KOPT-K1 (cell line): ENCODE measurements around the gene GULP1.
"Not testable (repeated sequence)": the region's sequence is repeated elsewhere in the genome, so short reads cannot be mapped to it uniquely, and the experiment has no call there.

Experiments used
- H3K27ac ChIP-seq: fragments of 200-600 bp; sonication (generic); 2 replicates; pipeline ENCODE4 v1.5.1; 2016; ENCODE audit warnings: antibody characterized with exemption, mild to moderate bottlenecking, low read depth, low read length; ENCODE audit not compliant: poor library complexity, severe bottlenecking
- H3K36me3 ChIP-seq: fragments of 200-600 bp; sonication (generic); 2 replicates; pipeline ENCODE4 v1.5.1; 2017; ENCODE audit warnings: antibody characterized with exemption, mild to moderate bottlenecking, low read length, moderate library complexity; ENCODE audit not compliant: insufficient read depth
- H3K9me3 ChIP-seq: fragments of 200-600 bp; sonication (generic); 2 replicates; pipeline ENCODE4 v1.5.1; 2017; ENCODE audit warnings: antibody characterized with exemption, low read length, mild to moderate bottlenecking; ENCODE audit not compliant: insufficient read depth, poor library complexity, severe bottlenecking

GULP1 gene

DNA sequence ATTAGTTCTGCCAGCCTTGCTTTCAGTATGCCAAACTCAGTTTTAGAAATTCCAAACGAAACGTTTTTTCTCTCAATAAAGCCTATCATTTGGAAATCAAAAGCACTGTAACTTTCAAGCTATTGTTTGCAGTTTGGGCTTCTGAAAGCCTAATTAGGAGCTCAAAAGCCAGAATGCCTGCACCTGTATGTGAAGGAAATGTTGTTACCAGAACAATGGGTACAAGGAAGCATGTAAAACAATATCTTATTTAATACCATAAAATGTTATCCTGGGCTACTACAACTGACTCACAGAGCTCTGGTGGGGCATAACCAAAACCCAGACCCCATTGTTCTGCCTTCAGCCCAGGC is 12.6 kb upstream of the GULP1 start:
- Histone ChIP-seq H3K36me3 (no peaks in the 10 kb centered on the region), H3K9me3 (no peaks in the 10 kb centered on the region), H3K27ac (no peak overlapping the region)

DNA sequence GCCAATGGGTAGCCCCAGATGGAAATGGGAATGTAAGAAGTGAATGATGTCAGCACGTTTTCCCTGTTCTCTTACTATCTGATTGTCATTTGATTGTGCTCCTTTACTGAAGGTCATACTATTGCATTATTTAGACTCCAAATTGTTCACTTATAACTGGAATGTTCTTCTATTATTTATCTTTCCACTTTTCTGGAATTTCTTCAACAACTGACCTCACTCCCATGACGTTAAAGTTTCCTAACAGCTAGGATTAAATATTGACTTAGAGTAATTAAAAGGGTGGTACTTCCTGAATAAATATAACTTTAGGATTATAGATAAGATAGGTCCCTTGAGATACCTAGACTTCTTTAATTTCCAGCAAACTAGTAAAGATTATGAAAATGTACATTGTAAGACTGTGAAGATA is 10.9 kb upstream of the GULP1 start:
- Histone ChIP-seq H3K36me3 (no peaks in the 10 kb centered on the region), H3K27ac (no peak overlapping the region), H3K9me3 (no peaks in the 10 kb centered on the region)

DNA sequence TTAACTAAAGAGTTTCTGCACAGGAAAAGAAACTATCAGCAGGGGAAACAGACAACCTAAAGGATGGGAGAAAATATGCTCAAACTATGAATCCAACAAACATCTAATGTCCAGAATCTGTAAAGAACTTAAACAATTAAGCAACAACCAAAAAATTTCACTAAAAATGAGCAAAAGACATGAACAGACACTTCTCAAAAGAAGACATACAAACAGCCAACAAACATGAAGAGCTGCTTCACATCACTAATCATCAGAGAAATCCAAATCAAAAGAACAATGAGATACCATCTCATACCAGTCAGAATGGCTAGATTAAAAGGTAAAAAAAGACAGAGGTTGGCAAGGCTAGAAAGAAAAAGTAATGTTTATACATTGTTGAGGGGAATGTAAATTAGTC is 8.8 kb upstream of the GULP1 start:
- no peak overlapping the region for H3K27ac ChIP-seq
- no peaks in the 10 kb centered on the region for H3K9me3 ChIP-seq
- no peaks in the 10 kb centered on the region for H3K36me3 ChIP-seq

DNA sequence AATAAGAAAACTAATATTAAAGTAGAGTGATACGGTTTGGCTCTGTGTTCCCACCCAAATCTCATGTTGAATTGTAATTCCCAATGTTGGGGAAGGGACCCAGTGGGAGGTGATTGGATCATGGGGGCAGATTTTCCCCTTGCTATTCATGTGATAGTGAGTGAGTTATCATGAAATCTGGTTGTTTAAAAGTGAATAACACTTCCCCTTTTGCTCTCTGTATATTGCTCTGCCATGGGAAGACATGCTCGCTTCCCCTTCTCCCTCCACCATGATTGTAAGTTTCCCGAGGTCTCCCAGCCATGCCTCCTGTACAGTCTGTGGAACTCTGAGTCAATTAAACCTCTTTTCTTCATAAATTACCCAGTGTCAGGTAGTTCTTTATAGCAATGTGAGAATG is 7.4 kb upstream of the GULP1 start:
- not testable (repeated sequence) for H3K27ac ChIP-seq, H3K9me3 ChIP-seq, H3K36me3 ChIP-seq

DNA sequence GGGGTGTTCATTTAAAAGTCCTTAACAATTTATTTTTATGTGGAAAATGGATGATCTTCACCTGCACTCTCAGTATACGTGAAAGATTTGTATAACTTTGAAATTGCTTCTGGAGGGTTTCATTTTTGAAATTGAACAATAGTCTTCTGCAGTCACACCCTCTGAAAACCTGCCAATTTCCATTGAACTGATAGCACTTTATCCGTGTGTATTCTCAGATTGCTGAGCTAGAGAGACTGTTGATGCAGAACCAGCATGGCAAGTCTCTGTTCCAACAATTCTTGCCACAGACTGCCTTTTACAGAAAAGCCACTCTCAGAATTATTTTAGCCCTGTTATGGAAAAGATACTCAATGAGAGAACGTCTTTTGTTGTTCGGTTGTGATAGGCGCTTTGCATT is 6.6 kb upstream of the GULP1 start:
- Histone ChIP-seq H3K36me3 (no peaks in the 10 kb centered on the region), H3K27ac (no peak overlapping the region), H3K9me3 (no peaks in the 10 kb centered on the region)

DNA sequence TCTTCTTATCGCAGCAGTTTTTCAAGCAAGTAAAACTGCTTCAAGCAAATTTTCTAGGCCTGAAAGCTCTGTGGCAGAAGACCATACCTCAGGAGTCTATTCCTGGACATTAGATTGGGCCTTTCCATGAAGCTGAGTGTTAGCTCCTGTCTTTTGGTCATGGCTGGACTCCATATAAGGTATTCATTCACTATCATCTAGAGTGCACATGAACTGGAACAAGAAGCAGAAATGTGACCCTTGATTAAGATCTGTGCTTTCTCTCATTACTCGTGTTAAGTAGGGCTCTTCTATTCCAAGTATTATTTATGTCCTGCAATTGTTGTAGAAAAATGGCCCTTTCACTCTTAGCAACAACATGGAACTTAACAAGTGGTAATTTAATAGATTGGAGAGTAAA is 5.9 kb upstream of the GULP1 start:
- Histone ChIP-seq H3K27ac (no peak overlapping the region), H3K36me3 (no peaks in the 10 kb centered on the region), H3K9me3 (no peaks in the 10 kb centered on the region)

DNA sequence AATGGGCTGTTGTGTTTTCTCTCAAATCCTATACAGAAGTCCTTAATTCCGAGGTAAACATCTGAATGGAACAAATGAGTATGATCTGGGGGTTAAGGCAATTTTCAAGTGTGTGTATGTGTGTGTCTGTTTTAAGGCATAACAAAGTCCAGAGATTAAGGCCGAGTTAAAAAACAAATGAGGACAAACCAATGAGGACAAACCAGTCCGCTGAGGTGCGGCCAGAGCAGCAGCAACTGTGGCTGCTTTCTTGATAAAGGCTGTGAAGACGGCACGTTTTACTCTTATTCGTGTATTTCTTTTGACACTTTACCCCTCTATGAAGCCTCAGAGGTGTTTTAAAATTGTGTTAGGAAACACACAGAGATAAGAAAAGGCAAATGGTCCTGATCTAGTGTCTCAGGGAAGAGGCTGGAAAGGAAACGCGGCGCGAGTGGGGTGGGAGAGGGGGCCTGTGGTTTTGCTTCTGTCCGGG is 495 bp upstream of the GULP1 start:
- no peaks in the 10 kb centered on the region for H3K36me3 ChIP-seq
- H3K9me3 ChIP-seq: no peaks in the 10 kb centered on the region
- no peak overlapping the region for H3K27ac ChIP-seq

DNA sequence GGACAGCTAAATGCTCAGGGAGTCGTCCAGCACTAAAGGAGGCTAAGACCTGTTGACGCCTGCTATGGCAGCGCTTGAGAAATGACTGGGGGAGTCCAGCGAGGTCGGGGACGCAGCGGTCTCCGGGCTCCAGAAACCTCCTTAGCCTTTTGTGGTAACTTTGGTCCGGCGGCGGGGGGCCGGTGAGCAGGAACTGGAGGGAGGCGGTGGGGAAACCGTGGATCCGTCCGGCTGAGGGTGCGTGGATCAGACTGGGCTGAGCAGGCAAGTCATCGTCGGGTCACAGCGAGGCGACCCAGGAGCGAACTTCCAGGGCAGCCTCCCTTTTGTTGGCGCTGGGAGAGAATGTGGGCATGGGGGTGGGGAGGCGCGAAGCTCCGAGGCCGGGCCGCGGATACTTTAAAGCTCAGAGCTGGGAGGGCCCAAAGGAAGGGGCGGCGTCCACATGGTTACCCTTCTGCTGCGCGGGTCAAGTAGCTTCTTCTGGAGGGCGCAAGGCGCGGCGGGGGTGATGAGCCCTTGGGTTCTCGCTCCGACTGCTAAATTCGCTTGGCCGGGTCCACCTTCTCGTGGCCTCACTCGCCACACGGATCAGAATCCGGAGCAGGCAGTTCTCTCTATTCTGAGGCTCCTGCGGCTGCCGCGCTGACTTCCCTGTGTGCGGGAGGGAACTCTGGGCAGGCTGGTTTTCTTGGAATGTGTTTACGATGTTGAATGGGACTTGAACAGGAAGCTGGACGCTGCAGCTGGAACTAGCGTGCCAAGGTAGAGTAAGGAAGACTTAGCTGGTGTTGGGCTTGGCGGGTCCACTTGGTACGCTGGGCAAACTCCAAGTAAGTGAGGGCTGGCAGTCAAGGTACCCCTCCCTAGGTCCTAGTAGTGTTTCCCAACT is 920 bp downstream of the GULP1 start:
- H3K9me3 ChIP-seq: no peaks in the 10 kb centered on the region
- no peak overlapping the region for H3K27ac ChIP-seq
- no peaks in the 10 kb centered on the region for H3K36me3 ChIP-seq

DNA sequence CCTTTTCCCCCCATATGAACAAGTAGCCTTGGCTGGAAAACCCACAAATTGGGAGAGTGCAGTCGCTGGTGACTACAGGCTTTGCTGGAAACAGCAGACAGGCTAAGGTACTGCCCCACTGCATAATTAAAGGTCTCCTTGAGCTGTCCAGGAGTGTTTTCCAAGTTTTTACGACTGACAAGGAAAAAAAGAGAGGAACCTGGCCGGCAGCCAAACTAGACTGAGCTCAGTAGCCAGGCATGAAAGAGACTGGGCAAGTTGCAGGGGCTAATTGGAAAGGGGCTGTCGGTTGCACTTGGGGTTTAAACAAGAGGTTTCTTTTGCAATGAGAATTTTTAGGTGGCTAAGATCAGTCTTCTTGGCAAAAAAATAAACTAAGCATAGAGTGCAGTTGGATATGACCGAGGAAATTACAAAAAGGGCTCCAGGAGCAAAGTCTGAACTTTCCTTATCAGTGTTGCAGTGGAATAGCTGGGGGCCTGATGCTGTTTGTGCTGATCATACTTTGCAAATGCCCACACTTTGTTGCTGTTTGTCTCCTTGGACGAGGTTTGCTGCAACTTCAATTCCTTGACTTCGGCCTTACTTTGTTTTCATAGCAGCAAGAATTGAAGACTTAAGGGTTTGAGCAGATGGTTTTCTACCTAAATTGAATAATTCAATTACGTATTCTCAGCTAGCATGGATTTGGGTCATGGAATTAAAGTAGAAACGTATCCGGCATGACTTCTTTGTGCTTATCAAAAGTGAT is 2.1 kb downstream of the GULP1 start:
- no peak overlapping the region for H3K27ac ChIP-seq
- H3K9me3 ChIP-seq: no peaks in the 10 kb centered on the region
- H3K36me3 ChIP-seq: no peaks in the 10 kb centered on the region

DNA sequence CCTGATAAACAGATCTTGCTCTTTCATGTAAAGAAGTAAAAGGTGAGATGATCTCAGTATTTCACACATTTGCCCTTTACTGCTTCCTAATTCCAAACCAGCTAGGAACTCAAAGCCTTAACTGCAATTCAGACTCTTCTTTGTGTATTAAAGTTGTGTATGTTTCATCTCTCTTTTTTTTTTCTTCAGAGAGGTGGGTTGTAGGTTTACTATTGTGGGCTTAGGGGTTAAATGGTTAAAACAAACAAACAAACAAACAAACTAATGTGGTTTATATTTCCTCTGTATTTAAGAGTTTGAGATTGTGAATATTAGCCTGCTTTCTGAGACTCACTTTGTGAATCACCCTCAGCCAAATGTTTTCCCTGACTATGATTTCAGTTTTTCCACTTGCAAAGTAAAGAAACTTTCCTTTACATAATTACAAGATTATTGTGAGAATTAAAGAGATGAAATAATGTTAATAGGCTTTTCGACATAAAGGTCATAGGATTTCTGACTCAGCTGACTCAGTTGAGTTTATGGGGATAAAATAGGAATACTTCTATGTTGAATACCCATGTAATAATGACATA is 2.8 kb downstream of the GULP1 start:
- H3K36me3 ChIP-seq: no peaks in the 10 kb centered on the region
- no peak overlapping the region for H3K27ac ChIP-seq
- no peaks in the 10 kb centered on the region for H3K9me3 ChIP-seq

DNA sequence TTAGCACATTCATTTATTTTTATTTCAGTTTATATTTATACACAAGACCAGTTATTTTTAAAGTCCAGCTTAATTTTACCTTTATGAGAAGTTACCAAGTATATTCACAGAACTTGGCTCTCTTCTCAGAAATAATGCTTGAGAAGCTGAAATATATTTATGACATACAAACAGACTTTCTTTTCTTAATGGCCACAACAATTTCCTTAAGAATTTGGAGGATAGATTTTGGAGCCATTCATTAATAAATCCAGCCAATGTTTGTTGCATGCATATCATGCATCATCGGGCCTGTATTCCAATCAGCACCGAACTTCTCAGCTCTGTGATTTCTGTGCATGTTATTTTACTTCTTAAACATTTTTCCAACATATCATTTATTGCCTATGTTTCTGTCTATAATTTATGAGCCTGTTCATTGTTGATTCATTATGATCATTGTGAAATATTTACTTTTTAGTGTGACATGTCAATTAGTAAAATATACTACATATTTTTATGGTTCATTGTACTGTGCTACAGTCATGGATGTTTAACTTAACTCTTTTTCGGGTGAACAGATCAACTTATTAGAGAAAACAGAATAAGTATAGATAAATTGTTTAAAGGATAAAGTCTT is 3.5 kb downstream of the GULP1 start:
- H3K9me3 ChIP-seq: no peaks in the 10 kb centered on the region
- H3K36me3 ChIP-seq: no peaks in the 10 kb centered on the region
- no peak overlapping the region for H3K27ac ChIP-seq

DNA sequence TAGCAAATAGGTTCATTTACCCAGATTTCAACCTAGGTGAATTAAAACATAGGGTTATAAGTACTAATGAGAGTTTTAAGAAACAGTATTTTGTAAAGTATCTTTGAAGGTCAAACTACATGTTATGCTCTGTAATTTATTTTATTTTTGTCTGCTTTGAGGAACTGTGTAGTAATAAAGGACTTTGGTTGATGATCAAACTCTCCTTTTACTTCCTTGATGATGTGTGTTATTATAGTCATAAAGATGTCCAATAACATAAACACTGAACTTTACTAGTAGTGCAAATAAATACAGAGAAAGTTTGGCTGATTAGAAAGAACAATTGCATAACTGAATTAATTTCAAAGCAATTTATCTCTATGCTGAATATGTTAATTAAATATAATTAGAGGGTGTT is 6.3 kb downstream of the GULP1 start:
- H3K9me3 ChIP-seq: no peaks in the 10 kb centered on the region
- no peak overlapping the region for H3K27ac ChIP-seq
- H3K36me3 ChIP-seq: no peaks in the 10 kb centered on the region

DNA sequence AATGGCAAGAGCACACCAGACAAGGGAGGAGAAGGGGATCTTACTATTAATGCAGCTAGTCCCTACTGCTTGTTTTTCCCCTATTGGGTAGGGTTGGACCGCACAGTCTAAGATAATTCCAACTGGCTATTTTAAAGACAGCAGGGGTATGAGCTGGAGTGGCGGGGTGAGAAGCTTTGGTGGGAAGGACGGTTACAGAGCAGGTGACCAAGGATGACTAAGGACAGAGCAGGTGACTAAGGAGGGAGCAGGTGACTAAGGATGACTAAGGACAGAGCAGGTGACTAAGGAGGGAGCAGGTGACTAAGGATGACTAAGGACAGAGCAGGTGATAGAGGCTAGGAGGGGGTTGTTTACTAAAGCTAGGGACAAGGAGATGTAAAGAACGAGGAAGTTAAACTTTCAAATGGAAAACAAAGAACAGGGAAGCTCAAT is 7.3 kb downstream of the GULP1 start:
- not testable (repeated sequence) for H3K36me3 ChIP-seq, H3K9me3 ChIP-seq, H3K27ac ChIP-seq

DNA sequence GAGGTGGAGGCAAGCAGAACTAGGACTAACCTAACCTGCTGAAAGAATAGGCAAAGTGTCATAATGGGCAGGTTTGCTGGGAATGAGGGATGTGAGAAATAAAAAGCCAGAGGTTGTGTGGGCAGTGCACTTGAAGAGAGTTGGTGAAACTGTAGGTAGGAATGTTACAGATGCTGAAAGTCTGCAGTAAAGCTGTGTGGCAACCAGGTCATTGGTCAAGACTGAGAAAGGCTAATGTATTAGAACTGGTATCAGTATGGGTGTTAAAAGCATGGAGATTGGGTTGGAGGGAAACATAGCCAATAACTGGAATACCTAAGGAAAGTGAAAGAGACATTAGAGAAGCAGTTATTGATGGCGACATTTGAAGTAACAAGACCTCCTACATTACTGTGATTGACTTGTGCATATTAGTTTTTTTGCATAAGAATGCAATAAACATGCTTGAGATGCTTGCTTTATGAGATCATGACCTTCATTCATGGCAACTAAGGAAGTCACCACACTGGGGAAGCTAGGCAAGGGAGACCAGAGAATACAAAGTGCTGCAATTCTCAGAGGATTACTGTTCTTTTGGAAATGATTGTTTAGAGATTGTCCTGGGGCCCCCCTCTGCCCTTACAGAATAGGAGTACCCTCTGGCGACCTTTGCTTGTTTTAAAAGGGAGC is 11.8 kb downstream of the GULP1 start:
- Histone ChIP-seq H3K36me3 (no peaks in the 10 kb centered on the region), H3K9me3 (no peaks in the 10 kb centered on the region), H3K27ac (no peak overlapping the region)

DNA sequence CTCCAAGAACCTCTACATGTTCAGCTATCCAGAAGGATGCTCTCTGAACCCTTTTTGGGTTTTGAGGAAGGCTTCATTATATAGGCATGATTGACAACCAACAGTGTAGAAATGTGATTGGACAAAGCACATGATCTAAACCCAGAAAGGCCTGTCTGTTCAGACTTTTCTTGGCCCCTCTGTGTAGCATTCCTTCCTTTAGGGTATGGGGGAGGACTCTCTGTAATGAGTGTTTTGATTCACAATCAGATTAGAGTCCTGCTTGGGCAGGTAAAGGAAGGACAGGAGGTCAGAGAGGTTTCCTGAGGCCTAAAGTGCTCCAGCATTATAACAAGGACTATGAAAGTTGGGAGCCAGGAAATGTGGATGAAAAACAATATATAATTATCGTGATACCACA is 13.6 kb downstream of the GULP1 start:
- Histone ChIP-seq H3K9me3 (no peaks in the 10 kb centered on the region), H3K36me3 (no peaks in the 10 kb centered on the region), H3K27ac (no peak overlapping the region)
